ENCODE results near the gene MUC6.

Gene MUC6

DNA sequence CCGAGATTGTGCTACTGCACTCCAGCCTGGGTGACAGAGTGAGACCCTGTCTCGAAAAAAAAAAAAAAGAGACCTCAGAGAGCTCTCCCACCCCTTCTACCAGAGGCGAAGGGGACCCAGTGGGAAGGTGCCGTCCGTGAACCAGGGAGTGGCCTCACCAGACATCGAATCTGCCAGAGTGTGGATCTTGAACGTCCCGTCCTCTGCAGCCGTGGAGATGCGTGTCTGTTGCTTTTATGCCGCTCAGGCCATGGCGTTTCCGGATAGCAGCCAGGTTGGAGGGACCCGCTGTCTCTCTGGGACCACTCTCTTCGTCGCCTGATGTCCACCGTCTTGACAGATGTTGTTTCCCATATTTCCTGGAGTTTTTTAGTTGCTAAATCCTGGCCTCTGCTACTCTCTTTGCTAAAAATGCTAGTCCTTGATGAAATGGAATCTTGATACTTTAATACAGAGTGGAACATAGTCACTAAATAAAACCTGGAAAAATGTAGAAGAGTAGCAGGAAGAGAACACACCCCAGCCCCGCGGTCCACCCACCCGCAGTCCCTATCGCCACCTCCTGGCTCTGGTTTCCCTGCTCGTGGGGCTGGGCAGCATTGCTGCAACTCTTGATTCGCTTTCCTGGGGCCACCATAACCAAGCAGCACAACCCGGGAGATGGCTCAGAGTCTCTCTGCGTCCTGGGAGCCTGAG lies 12.0 kb upstream of the MUC6 start:
- no peaks in the 10 kb centered on the region for H3K9me3 Mint-ChIP-seq
- peaks cover 1% of the 10 kb centered on the region for H3K36me3 Mint-ChIP-seq
- no peak overlapping the region for H3K4me3 Mint-ChIP-seq
- no peak overlapping the region for H3K27ac Mint-ChIP-seq
- peaks cover 9% of the 10 kb centered on the region for H3K27me3 Mint-ChIP-seq
- peaks cover 3% of the 10 kb centered on the region for H3K4me1 Mint-ChIP-seq

DNA sequence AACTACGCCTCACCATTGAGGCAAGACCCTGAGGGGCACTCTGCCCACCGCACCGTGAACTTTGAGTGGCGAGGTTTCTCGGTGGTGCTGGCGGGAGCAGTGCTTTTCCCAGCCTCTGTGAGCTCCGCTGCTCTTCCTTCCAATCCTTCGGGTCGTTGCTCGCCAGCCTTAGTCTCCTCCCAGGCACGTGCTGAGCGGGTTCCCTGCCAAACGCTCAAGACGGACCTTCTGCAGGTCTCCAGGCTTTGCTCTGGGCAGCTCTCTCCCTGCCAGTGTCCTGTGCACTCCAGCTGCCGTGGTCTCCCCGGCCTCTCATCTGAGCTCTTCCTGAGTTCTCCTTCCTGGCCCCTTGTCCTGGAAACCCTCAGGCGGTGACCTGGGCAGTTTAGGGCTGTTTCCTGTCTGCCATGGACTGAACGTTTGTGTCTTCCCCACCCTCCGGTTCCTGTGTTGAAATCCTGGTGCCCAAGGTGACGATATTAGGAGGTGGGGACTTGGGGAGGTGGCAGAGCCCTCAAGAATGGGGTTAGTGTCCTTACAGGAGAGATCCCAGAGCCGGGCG lies 11.2 kb upstream of the MUC6 start:
- Mint-ChIP-seq H3K9me3 (no peaks in the 10 kb centered on the region), H3K4me1 (peaks cover 3% of the 10 kb centered on the region), H3K4me3 (no peak overlapping the region), H3K27me3 (peaks cover 9% of the 10 kb centered on the region), H3K36me3 (peaks cover 1% of the 10 kb centered on the region), H3K27ac (no peak overlapping the region)

DNA sequence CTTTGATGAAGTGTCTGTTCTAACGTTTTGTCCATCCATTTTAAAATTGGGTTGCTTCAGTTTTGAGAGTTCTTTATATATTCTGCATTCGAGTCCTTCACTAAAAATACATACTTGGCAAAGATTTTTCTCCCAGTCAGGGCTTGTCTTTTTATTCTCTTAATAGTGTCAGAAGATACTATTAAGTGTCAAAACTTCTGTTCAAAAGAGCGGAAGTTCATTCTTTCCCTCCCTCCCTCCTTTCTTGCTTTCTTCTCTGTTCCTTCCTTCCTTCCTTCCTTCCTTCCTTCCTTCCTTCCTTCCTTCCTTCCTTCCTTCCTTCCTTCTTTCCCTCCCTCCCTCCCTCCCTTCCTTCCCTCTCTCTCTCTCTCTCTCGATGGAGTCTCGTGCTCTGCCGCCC lies 7.6 kb upstream of the MUC6 start:
- H3K27me3 Mint-ChIP-seq, result peaks cover 5% of the 10 kb centered on the region
- H3K4me1 Mint-ChIP-seq, result no peaks in the 10 kb centered on the region
- H3K27ac Mint-ChIP-seq, result no peak overlapping the region

DNA sequence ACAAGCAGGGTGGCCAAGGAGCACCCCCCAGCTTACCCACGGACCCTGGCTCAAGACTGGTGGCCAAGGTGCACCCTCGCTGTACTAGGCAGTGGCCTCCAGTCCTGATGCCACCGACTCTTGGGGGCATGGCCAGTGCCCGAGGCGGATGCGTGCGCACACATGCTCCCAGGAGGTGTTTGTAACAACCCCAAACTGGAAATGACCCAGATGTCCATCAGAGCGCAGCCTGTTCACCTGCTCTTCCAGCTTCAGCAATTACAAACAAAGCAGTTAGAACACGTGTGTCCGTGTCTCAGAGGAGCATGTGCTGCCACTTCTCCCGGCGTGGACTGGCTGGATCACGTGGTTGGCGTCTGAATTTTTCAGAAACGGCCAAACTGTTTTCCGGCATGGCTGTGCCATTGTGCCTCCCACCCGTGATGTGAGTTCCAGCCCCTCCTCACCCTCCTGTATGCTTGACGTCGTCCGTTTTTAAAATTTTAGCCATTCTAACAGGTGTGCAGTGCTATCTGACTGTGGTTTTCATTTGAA lies 7.1 kb upstream of the MUC6 start:
- Mint-ChIP-seq H3K27me3 (peaks cover 5% of the 10 kb centered on the region), H3K27ac (no peak overlapping the region), H3K4me3 (no peak overlapping the region), H3K4me1 (no peaks in the 10 kb centered on the region), H3K36me3 (peaks cover 1% of the 10 kb centered on the region), H3K9me3 (no peaks in the 10 kb centered on the region)

More for the DNA sequence above, 7.6 kb upstream of the MUC6 start:
- H3K9me3 Mint-ChIP-seq, result no peaks in the 10 kb centered on the region
- peaks cover 1% of the 10 kb centered on the region for H3K36me3 Mint-ChIP-seq
- no peak overlapping the region for H3K4me3 Mint-ChIP-seq

DNA sequence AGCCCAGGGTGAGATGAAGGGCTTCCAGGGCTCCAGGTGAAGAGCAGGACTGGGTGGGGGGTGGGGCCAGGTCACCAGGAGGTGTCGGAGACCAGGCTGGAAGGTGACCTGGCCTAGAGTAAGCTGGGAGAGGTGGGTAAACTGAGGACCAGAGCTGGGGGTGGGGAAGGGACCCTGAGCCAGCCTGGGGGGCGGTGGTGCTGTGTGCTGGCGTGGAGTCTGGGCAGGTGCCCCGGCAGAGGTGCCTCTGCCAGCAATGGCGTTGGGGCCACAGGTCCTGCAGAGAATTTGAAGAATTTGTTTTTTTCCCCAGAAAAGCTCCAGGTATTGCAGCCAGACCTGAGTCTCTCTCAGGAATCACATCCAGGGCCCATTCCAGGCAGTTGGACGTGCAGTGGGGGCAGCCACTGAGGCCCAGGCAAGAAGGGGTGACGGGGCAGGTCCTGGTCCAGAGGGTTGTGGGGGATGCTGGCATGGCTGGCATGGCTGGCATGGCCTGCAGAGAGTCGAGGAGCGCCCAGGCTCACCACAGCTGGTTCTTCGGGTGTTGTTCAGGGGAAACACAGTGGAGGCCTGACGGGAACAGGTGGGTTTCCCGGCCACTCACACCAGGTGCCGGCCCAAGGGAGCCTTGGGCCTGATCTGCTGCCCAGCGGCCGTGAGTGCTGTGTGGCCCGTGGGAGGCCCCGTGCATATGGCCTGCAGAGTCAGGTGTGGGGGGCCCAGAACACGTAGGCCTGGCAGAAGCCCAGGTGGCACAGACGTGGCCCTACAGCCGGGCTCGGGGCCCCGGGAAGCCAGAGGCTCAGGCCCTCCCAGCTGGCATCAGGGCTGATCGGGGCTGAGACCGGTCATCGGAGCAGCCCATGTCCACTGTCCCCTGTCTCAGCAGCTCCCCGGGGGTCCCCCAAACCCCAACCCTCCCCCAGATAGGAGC lies 6.4 kb upstream of the MUC6 start:
- H3K36me3 Mint-ChIP-seq, result peaks cover 1% of the 10 kb centered on the region

DNA sequence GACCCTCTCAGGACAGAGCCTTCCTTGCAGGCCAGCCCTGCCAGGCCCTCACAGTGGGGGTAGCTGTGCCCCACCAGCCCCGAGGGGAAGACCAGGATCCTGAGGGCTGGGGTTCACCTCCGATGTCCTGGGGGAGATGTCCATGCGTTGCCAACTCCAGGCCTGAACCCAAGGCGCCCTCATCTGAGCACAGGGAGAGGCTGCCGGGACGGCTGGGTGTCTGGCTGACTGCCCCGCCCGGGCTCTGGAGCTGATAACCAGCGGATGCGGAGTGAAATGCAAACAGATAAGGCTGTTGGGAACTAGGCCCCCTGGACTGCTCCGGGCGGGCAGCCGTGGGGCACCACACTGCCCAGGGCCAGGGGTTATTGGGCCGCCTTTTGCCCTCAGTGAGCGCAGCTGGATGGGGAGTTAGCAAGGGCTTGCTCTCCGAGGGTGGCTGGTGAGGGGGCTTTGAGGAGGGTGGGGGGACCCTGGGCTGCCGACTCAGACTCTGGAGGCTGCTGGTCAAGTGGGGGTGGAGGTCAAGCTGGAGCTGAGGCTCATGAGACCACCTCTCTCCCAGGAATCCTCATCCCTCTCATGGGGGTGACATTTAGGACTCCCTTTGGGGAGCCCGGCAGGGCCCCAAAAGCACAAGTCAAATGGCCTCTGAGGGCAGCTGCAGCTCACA lies 5.6 kb upstream of the MUC6 start:
- no peaks in the 10 kb centered on the region for H3K9me3 Mint-ChIP-seq
- peaks cover 5% of the 10 kb centered on the region for H3K27me3 Mint-ChIP-seq
- no peaks in the 10 kb centered on the region for H3K4me1 Mint-ChIP-seq
- H3K27ac Mint-ChIP-seq, result no peak overlapping the region
- H3K4me3 Mint-ChIP-seq, result no peak overlapping the region
- H3K36me3 Mint-ChIP-seq, result peaks cover 1% of the 10 kb centered on the region

More for the DNA sequence above, 6.4 kb upstream of the MUC6 start:
- H3K27ac Mint-ChIP-seq, result no peak overlapping the region
- no peaks in the 10 kb centered on the region for H3K9me3 Mint-ChIP-seq
- H3K4me3 Mint-ChIP-seq, result no peak overlapping the region
- peaks cover 5% of the 10 kb centered on the region for H3K27me3 Mint-ChIP-seq
- H3K4me1 Mint-ChIP-seq, result no peaks in the 10 kb centered on the region

DNA sequence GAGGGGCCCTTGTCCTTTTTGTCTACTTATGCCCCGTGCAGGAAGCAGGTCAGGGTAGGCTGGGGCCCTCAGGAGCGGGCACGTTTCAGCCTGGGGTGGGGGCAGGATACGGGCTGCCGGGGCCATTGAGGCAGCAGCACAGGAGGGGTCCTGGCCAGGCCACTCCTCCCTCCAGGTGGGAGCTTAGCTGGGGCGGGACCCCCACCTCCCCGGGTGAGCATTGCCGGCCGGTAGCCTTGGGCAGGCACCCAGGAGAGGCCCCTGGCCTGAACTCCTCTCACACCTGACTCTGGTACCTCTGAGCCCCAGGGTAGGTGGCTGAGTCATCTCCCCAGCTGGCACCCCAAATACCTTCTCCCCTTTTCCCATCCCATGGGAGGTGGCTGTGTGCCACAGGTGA lies 5.0 kb upstream of the MUC6 start:
- Mint-ChIP-seq H3K27ac (no peak overlapping the region), H3K4me3 (no peak overlapping the region), H3K9me3 (no peaks in the 10 kb centered on the region)

DNA sequence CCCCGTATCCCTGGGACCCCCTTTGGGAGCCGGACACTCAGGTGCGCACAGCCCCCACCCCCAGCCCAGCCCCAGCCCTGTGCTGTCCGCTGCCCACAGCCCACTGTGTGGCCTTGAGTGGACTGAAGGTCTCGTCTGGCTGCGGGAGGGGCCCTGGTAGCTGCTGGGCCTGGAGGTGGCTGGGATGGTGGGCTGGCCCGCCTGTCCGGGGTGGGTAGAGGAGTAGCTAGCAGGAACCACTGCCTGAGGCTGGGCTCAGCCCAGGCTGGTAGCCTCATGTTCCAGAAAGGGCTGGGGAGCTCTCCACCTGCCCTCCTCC lies 4.6 kb upstream of the MUC6 start:
- no peaks in the 10 kb centered on the region for H3K4me1 Mint-ChIP-seq
- H3K9me3 Mint-ChIP-seq, result no peaks in the 10 kb centered on the region
- peaks cover 3% of the 10 kb centered on the region for H3K27me3 Mint-ChIP-seq
- no peak overlapping the region for H3K4me3 Mint-ChIP-seq
- peaks cover 1% of the 10 kb centered on the region for H3K36me3 Mint-ChIP-seq
- H3K27ac Mint-ChIP-seq, result no peak overlapping the region

More for the DNA sequence above, 5.0 kb upstream of the MUC6 start:
- Mint-ChIP-seq H3K4me1 (no peaks in the 10 kb centered on the region), H3K36me3 (peaks cover 1% of the 10 kb centered on the region), H3K27me3 (peaks cover 5% of the 10 kb centered on the region)

DNA sequence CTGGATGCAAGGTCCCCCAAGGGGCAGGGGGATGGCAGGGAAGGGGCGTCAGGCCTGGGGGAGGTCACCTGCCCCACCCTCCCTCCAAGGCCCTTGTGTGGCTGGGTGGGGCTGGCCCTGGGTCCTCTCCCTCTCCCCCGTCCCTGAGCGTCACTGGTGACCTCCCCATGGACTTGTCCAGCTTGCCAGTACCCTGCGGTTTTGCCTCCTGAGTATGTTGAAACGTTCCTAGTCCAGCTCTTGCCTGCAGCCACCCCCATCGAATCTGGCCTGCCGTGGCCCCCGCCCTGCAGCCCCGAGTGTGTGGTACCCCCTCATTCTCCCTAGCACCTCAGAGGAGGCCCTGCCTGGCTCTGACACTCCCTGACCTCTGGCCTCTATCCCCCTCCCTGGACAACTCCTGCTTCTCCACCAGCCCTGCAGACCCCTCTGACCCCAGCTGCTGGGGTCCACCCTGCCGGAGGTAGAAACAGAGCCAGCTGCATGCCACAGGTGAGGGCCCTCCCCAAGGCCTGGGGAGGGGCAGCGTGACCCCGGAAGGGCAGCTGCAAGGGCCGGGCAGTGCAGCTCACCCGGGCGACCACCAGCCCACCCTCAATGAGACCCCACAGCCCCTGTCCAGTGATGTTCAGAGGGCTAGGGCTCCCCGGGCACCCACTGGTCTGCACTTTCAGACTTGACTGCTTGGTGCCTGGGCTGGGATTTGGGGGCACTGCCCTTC lies 4.1 kb upstream of the MUC6 start:
- no peak overlapping the region for H3K4me3 Mint-ChIP-seq
- no peaks in the 10 kb centered on the region for H3K4me1 Mint-ChIP-seq
- peaks cover 1% of the 10 kb centered on the region for H3K36me3 Mint-ChIP-seq
- no peaks in the 10 kb centered on the region for H3K9me3 Mint-ChIP-seq
- no peak overlapping the region for H3K27ac Mint-ChIP-seq
- H3K27me3 Mint-ChIP-seq, result peaks cover 3% of the 10 kb centered on the region

DNA sequence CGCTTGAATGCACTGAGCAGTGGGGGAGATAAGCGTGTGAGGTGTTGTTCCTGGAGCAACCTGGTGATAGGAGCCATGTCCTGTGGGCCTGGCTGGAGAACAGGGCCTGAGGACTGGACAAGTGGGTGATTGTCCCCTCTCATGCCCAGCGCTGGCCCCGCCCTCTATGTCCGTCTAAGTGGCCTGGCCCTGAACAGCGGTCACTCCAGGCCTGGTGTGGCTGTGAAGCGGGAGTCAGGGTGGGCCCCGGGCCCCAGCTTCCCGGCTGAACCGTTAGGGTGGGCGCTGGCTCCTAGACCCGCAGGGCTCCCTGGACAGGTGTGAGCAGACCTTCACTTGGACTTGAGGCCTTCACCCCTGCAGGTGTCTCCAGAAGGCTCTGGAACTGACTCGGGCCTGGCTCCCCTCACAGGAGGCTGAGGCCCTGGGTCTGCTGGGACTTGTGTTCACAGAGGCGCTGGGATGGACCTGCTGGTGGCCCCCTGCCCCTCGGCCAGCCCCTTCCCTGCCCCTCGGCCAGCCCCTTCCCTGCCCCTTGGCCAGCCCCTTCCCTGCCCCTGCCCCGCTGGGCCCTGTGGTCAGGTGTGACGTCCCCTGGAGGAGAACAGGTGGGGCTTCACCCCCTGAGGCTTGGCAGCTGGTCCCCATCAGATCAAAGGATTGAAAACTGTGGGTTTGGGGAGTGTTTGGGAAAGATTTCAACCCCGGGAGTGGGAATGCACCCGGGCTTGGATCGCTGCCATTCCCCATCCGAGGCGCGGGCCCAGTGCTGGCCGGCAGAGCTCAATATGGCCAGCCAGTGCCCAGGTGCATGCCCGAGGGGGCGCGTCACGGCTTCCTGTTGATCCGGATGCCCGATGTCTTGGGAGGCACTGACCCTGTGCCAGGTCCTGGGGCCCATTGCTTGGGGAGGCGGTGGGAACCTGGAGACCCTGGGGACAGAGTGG lies 3.2 kb upstream of the MUC6 start:
- Mint-ChIP-seq H3K4me1 (no peaks in the 10 kb centered on the region), H3K36me3 (peaks cover 1% of the 10 kb centered on the region), H3K27ac (no peak overlapping the region), H3K27me3 (peaks cover 3% of the 10 kb centered on the region), H3K4me3 (no peak overlapping the region), H3K9me3 (no peaks in the 10 kb centered on the region)

DNA sequence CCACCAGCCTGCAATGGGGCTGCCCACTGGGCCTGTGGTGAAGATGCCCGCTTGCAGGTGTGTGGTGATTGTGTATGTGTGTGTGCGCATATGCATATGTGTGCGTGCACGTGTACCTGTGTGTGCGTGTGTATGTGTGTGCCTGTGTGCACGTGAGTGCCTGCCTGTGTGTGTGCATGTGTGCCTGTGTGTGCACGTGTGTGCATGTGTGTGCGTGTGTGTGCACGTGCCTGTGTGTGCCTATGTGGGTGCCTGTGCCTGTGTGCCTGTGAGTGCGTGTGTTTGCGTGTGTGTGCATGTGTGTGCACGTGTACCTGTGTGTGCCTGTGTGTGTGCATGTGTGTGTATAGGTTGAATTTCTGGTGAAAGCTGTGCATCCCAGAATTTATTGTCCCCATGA lies 2.4 kb upstream of the MUC6 start:
- H3K9me3 Mint-ChIP-seq, result no peaks in the 10 kb centered on the region
- peaks cover 1% of the 10 kb centered on the region for H3K27me3 Mint-ChIP-seq
- no peaks in the 10 kb centered on the region for H3K36me3 Mint-ChIP-seq
- H3K27ac Mint-ChIP-seq, result no peak overlapping the region
- H3K4me3 Mint-ChIP-seq, result no peak overlapping the region
- no peaks in the 10 kb centered on the region for H3K4me1 Mint-ChIP-seq

DNA sequence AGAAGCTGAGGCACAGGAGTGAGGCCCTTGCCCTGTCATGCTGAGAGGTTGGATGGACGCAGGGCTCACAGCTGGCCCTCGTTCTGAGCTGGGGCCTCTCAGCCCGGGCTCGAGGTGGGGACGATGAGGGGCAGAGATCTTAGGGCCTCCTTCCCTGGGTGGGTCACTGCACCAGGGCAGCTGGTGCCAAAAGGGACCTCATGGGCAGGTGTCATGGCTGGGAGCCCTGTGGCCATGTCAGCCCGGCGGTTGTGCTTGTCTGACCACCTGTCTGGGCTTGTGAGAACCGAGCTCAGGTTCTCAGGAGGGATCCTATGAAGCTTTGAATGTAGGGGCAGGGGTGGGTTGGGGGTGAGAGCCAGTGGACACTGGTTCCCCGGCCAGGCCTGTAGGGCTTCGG lies 1.8 kb upstream of the MUC6 start:
- Mint-ChIP-seq H3K4me1 (no peaks in the 10 kb centered on the region), H3K36me3 (no peaks in the 10 kb centered on the region), H3K27me3 (no peaks in the 10 kb centered on the region), H3K27ac (no peak overlapping the region), H3K4me3 (no peak overlapping the region), H3K9me3 (no peaks in the 10 kb centered on the region)

DNA sequence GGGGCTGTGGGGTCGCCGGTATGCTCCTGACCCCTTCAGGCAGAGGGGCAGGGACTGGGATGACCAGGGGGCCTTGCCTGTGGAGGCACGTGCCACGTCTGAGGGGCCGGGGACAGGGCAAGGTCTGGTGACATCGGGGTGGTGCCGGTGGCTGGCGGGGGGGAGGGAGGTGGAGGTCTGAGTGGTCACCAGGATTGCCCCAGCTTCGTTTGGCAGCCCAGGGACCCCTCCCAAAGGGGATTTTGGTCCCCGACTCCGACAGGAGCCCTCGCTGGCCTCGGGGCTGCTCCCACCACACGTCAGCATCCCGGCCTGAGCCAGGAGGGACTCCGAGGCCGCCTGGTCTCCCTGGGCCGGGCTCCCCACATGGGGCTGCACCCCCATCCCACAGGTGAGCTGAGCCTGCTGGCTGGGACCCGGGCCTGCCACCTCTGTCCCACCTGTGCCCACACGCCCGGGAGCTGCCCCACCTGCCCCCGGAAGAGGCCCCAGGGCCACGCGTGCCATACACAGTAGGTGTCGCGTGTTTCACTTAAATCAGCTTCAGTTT lies 1.1 kb upstream of the MUC6 start:
- Mint-ChIP-seq H3K36me3 (no peaks in the 10 kb centered on the region), H3K4me1 (no peaks in the 10 kb centered on the region), H3K4me3 (no peak overlapping the region), H3K27me3 (no peaks in the 10 kb centered on the region), H3K27ac (no peak overlapping the region), H3K9me3 (no peaks in the 10 kb centered on the region)

DNA sequence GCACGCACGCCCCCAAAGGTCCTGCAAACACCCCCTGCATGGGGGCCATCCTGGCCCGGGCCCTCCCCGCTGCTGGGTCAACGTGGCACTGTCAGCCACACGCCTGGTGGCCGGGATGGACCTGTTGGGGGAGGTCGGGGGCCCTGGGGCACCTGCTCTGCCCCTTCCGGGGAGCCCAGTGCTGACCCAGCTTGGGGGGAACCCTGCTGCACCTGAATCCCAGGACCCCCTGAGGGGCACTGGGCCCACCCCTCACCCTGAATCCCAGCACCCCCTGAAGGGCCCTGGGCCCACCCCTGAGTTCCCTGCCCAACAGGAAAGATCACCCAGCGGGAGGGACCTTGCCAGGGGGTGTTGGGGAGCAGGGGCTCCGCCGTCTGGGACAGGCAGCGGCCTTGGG lies 413 bp upstream of the MUC6 start:
- Mint-ChIP-seq H3K4me1 (no peaks in the 10 kb centered on the region), H3K4me3 (no peak overlapping the region), H3K27me3 (no peaks in the 10 kb centered on the region), H3K36me3 (no peaks in the 10 kb centered on the region), H3K9me3 (no peaks in the 10 kb centered on the region), H3K27ac (no peak overlapping the region)
